GM21619 (cell line): ENCODE measurements around the gene PREP.

Experiments used
- ATAC-seq: cut with Tn5 transposase; IDR thresholded peaks from one replicate; pipeline ENCODE4 v1.9.1; 2021; ENCODE audit not compliant: unreplicated experiment

Gene PREP

GRCh38 chr6:105397987-105398386 lies 4.9 kb downstream of the PREP start:
- no peak for ATAC-seq

- no peak for ATAC-seq
Observed at GRCh38 chr6:105391705-105392104, 11.2 kb downstream of the PREP start.

- no peak for ATAC-seq
Observed at GRCh38 chr6:105389543-105389942, 13.3 kb downstream of the PREP start.

- ATAC-seq = no peak
Observed at GRCh38 chr6:105388392-105388791, 14.5 kb downstream of the PREP start.

- ATAC-seq = no peak
Observed at GRCh38 chr6:105384004-105384403, 18.9 kb downstream of the PREP start.

- ATAC-seq = no peak
Observed at GRCh38 chr6:105382958-105383357, 19.9 kb downstream of the PREP start.

GRCh38 chr6:105382496-105382895 lies 20.4 kb downstream of the PREP start:
- no peak for ATAC-seq

- no peak for ATAC-seq
Observed at GRCh38 chr6:105380634-105381033, 22.2 kb downstream of the PREP start.

- no peak for ATAC-seq
Observed at GRCh38 chr6:105375797-105376196, 27.1 kb downstream of the PREP start.

- ATAC-seq = no peak
Observed at GRCh38 chr6:105374010-105374420, 28.9 kb downstream of the PREP start.

GRCh38 chr6:105373481-105373880 lies 29.4 kb downstream of the PREP start:
- no peak for ATAC-seq

GRCh38 chr6:105372849-105373182 lies 30.1 kb downstream of the PREP start:
- ATAC-seq = no peak

- no peak for ATAC-seq
Observed at GRCh38 chr6:105372142-105372848, 30.6 kb downstream of the PREP start.

- ATAC-seq = no peak
Observed at GRCh38 chr6:105370351-105370750, 32.5 kb downstream of the PREP start.

- no peak for ATAC-seq
Observed at GRCh38 chr6:105369145-105369544, 33.7 kb downstream of the PREP start.

GRCh38 chr6:105364243-105364642 lies 38.6 kb downstream of the PREP start:
- ATAC-seq = no peak

- no peak for ATAC-seq
Observed at GRCh38 chr6:105363100-105363754, 39.7 kb downstream of the PREP start.

- ATAC-seq = peak; percentile 49
Observed at GRCh38 chr6:105359419-105360370, 43.2 kb downstream of the PREP start.

GRCh38 chr6:105357165-105357564 lies 45.7 kb downstream of the PREP start:
- no peak for ATAC-seq

GRCh38 chr6:105352037-105352617 lies 50.8 kb downstream of the PREP start:
- no peak for ATAC-seq

- no peak for ATAC-seq
Observed at GRCh38 chr6:105348897-105349296, 54.0 kb downstream of the PREP start.
